ENCODE results near the gene ATP8A2.

DNA sequence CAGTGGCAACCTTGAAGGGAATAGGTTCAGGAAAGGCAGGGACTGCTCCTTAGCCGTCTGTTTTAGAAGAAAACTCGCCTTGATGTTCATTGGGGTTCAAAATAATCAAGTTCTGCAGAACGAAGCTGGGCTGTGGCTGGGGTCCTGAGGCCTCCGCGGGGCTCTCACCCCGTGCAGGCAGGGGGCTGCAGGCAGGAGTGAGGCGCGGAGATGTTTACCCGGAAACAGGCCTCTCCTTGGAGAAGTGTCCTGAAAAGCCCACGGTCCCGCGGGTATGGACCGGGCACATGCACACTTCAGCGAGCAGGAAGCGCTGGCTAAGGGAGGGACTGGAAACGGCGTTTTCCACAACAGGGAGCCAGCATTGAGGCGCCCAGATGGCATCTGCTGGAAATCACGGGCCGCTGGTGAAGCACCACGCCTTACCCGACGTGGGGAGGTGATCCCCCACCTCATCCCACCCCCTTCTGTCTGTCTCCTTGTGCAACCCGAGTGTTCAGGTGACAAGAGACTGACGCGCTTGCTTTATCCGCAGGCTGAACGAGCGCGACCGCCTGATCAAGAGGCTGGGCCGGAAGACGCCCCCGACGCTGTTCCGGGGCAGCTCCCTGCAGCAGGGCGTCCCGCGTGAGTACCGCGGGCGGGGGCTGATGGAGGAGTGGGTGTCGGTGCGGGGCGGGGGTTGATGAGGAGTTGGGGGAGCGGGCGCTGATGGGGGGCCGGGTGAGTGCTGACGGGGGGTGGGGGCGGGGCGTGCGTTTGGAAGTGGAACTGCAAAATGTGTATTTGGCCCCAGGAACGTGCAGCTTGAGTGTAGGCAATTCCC, 640.4 kb downstream of the ATP8A2 start:
- TF ChIP-seq, protein P1, sequence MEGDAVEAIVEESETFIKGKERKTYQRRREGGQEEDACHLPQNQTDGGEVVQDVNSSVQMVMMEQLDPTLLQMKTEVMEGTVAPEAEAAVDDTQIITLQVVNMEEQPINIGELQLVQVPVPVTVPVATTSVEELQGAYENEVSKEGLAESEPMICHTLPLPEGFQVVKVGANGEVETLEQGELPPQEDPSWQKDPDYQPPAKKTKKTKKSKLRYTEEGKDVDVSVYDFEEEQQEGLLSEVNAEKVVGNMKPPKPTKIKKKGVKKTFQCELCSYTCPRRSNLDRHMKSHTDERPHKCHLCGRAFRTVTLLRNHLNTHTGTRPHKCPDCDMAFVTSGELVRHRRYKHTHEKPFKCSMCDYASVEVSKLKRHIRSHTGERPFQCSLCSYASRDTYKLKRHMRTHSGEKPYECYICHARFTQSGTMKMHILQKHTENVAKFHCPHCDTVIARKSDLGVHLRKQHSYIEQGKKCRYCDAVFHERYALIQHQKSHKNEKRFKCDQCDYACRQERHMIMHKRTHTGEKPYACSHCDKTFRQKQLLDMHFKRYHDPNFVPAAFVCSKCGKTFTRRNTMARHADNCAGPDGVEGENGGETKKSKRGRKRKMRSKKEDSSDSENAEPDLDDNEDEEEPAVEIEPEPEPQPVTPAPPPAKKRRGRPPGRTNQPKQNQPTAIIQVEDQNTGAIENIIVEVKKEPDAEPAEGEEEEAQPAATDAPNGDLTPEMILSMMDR (conservative IDR thresholded peaks at IDR 0.05; ENCODE audit: low read length): no peak
- TF ChIP-seq EZH2phosphoT487 (IDR thresholded peaks at IDR 0.05; ENCODE audit: borderline replicate concordance, low read depth, low read length): no peak

Measured in OCI-LY7 (cell line).